ENCODE results near the gene SLC25A3. TPM values are rescaled to one million over a fixed set of nuclear protein-coding genes. Genes with fewer than 3 reads are reported as not detected.
"Not testable (repeated sequence)": the region's sequence is repeated elsewhere in the genome, so short reads cannot be mapped to it uniquely, and the experiment has no call there.

Gene SLC25A3
- total RNA-seq (ENCODE audit: insufficient read depth, low replicate concordance): 310 TPM

- peak; percentile 99 for DNase-seq (ENCODE audit: low spot score)
Measured at GRCh38 chr12:98593351-98594049, at the start of gene SLC25A3. SLC25A3 (plus strand) TSS chr12:98593686; CDS start chr12:98593979, 293 bp downstream.

DNA sequence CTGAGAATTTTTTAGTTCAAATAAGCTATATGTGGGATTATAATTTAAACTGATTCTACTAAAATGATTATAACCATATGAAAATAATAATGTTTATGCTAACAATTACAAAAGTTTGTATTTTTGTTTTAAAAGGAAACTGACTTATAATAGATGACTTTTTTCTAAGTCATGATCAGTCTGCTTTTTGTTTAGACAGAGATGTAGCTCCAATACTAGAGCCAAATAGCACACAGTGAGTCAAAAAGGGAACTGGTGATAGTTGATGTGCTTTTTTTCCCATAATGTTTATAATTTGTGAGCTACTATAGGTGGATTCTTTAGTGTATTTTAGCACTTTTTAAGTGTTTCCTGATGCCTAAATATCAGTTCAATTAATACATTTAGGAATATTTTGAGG, 49.8 kb upstream of the SLC25A3 start:
- no peak for DNase-seq (ENCODE audit: low spot score)

DNA sequence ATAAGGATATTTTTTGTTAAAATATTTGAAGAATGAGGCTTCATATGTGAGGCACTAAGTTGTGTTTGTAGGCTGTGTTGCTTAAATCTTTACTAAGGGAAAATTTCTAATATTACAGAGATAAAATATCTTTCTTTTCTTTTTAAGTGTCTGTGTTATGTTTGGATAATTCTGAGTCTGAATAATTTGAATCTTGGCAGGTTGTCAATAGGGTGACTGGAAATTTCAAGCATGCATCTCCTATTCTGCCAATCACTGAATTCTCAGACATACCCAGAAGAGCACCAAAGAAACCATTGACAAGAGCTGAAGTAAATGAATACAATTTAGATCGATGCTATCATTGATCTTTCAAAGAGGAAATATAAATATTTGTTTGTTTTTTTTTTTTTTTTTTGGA, 48.7 kb upstream of the SLC25A3 start:
- DNase-seq (ENCODE audit: low spot score): no peak

DNA sequence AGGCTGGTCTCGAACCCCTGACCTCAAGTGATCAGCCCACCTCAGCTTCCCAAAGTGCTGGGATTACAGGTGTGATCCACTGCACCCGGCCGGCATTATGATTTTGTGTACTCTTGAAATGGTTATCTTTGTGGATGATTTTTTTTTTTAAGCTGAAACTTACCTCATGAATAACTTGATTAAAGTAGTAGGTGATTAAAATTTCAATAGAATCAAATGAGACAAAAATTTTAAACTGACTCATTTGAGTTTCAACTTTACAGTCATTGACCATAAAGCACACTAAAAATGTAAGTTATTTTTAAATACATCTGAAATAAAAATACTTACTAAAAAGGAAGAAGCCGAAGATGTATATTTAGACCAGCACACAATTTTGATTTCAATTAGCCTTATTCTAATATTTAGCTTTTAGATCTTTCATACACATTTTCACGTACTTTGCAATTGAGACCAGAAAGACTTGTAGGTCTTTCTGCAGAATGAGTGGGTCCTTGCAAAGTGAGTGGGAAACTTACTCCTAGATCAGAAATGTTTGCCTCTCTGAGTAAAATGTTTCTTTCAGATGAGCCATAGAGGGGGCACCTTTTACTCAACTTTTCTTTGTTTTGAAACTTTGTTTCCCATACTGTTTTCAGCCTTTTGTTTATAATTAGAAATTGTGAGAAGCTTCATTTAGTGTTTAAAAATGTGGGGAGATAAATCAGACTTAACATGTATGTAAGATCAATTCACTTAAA, 43.9 kb upstream of the SLC25A3 start:
- no peak for DNase-seq (ENCODE audit: low spot score)

DNA sequence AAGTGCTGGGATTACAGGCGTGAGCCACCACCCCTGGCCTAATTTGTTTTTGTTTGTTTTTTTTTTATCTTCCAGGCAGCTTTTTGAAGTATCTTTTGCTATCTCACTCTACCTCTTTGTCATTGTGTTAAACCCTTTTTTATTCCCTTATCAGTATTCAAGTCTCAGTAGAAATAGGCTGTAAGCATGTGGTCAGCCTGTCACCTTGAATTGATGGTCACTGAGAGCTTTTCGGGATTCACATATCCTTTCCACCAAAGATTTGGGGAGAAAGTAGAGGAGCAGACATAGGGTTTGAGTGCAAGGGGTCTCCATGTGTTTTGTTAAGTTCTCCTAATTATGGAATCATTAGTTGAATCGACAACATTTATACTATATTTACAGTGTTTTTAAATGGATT, 41.7 kb upstream of the SLC25A3 start:
- no peak for DNase-seq (ENCODE audit: low spot score)

GRCh38 chr12:98558097-98558496, 35.4 kb upstream of the SLC25A3 start:
- DNase-seq (ENCODE audit: low spot score): not testable (repeated sequence)

DNA sequence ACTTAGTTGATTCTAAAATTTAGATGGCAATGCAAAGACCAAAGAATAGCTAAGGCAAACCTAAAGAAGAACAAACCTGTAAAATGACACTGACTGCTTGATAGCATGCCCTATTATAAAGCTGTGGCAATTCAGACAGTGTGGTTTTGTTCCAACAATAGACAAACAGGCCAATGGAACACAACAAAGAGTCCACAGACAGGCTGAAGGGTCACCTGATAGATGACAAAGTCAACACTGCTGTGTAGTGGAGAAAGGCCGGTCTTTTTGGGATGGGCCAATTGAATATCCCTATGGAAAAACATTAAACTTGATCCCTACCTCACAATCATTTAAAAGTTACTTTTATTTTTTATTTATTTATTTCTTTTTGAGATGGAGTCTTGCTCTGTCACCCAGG, 33.8 kb upstream of the SLC25A3 start:
- no peak for DNase-seq (ENCODE audit: low spot score)

DNA sequence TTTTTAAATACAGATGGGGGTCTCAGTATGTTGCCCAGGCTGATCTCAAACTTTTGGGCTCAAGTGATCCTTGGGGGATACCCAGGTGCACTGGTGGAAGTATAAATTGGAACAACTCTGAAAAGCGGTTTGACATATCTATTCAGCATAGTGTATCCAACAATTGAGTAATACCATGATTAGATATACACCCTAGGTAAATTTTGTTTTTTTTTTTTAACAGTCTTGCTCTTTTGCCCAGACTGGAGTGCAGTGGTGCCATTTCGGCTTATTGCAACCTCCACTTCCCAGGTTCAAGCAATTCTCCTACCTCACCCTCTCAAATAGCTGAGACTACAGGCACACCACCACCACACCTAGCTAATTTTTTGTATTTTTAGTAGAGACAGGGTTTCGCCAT, 31.6 kb upstream of the SLC25A3 start:
- DNase-seq (ENCODE audit: low spot score): no peak

DNA sequence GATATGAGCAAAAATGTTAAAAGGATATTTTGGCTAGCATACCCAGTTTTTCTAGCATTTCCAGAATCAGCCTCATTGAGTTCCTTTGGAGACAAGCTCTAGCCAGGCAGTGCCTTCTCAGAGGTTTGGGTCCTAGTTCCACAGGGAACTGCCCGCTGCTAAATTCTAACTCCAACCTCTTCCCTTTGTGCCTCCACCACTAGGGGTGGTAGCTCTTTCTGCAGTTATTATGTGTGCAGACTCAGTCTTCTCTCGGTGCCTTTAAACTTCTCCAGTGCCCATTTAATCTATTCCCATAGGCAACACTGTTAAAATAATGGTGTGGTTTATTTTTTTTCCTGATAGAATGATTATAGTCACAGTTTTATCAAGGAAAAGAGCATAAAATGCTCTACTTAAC, 21.5 kb upstream of the SLC25A3 start:
- DNase-seq (ENCODE audit: low spot score): no peak

- no peak for DNase-seq (ENCODE audit: low spot score)
Measured at GRCh38 chr12:98574110-98574509, 19.4 kb upstream of the SLC25A3 start.

DNA sequence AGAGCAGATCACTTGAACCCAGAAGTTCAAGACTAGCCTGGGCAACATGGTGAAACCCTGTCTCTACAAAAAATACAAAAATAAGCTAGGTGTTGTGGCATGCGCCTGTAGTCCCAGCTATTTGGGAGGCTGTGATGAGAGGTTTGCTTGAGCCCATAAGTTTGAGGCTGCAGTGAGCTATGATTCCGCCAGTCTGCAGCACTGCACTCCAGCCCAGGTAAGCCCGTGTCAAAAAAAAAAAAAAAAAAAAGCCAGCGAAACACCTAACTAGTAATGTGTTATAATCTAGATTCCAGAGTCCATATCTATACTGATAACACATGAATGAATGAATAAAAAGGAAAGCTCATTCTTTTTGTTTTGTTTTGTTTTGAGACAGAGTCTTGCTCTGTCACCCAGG, 18.5 kb upstream of the SLC25A3 start:
- DNase-seq (ENCODE audit: low spot score): no peak

DNA sequence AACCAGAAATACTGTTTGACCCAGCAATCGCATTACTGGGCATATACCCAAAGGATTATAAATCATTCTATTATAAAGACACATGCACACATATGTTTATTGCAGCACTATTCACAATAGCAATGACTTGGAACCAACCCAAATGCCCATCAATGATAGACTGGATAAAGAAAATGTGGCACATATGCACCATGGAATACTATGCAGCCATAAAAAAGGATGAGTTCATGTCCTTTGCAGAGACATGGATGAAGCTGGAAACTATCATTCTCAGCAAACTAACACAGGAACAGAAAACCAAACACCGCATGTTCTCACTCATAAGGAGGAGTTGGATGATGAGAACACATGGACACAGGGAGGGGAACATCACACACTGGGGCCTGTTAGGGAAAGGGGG, 16.7 kb upstream of the SLC25A3 start:
- DNase-seq (ENCODE audit: low spot score): not testable (repeated sequence)

GRCh38 chr12:98578392-98578791, 15.1 kb upstream of the SLC25A3 start:
- no peak for DNase-seq (ENCODE audit: low spot score)

- DNase-seq (ENCODE audit: low spot score): no peak
Measured at GRCh38 chr12:98578821-98579220, 14.7 kb upstream of the SLC25A3 start.

DNA sequence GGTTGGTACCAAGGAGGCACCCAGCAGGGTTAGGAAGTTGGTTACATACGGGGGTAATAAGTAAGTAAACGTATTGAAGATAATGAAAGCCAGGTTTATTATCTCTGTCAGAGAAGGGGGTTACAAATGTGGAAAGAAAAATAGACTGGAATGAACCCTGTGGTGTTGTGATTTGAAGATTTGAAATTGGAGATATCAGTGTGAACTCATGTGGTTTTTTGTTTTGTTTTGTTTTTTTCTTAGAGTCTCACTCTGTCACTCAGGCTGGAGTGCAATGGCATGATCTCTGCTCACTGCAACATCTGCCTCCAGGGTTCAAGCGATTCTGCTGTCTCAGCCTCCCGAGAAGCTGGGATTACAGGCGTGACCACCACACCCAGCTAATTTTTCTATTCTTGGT, 14.1 kb upstream of the SLC25A3 start:
- DNase-seq (ENCODE audit: low spot score): no peak

GRCh38 chr12:98579835-98580234, 13.7 kb upstream of the SLC25A3 start:
- DNase-seq (ENCODE audit: low spot score): no peak

GRCh38 chr12:98580695-98581094, 12.8 kb upstream of the SLC25A3 start:
- DNase-seq (ENCODE audit: low spot score): no peak

GRCh38 chr12:98581101-98581500, 12.4 kb upstream of the SLC25A3 start:
- no peak for DNase-seq (ENCODE audit: low spot score)

DNA sequence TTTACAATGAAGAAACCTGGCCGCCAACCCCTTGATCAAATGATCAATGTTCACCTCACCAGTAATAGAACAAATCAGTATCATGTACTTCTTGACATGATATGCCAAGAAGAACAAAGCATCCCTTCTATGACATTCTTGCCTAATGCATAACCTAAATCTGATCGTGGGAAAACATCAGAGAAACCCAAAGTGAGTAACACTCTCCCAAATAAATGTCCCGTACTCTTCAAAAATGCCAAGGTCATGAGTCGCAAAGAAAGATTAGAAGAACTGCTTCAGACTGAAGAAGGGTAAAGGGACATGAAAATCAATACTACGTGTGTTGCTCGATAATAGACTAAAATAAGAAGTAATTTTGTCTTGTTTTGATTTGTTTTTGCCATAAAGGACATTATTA, 11.4 kb upstream of the SLC25A3 start:
- no peak for DNase-seq (ENCODE audit: low spot score)

DNA sequence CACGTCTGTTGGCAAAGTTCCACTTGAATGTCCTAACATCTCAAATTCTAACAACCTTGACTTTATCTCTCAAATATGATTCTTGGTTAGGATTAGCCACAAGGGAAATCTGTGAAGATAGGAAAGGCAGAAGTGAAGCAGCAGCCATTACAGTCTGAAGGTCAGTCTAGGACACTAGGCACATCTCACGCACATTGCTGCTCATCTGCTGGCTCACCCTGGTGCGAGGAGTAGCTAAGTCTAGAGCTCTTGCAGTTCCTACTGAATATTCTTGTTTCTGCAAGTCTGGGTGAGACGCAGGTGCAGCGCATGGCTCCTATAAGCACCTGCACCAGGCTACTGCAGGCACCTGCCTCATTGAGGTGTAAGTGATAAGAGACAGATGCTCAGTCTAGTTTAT, 6.4 kb upstream of the SLC25A3 start:
- DNase-seq (ENCODE audit: low spot score): no peak

DNA sequence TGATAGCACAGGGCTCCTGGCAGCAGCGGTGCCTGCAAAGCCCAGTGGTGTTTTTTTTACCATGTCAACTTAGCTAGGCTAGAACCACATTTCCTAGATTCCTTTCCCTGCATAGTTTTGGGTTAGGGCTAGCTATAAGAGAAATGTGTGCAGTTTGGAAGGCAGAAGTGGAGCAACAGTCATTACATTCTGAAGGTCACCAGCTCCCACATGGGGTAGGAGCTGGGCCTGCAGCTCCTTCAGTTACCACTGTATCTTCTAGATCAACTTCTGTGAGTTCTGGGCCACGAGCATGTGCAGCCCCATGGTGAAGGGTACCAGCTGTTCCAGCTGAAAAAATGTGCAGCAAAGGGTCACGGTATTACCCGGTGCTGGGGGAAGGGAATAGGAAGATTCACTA, 2.3 kb upstream of the SLC25A3 start:
- DNase-seq (ENCODE audit: low spot score): no peak

DNA sequence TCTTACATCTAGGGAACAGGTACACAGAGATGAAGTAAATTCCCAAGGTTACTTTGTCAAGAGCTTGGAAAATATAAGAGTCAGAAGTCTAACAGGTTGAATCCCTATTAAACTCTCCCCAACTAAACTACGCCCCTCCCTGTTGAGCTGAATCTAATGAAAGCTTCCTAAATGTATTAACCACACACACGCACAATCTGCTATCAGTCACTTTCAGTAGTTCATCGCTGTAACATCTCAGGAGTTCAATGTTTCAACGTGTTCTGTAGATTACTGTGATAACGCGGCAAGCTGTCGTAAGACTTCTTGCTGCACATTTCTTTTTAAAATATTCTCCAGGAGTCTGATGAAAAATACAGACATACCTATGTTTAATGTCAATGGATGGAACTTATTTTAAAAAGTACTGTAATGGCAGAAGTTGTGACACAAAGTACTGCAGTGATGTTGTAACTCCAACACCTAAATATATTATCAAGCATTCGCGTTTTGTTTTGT, 612 bp upstream of the SLC25A3 start:
- DNase-seq (ENCODE audit: low spot score): no peak
